GM12878 (cell line): ENCODE measurements around the gene ETV7. TPM values are rescaled to one million over a fixed set of nuclear protein-coding genes. Genes with fewer than 3 reads are reported as not detected.

Experiments
- ATAC-seq: fragments of 200-7000 bp; cut with Tn5 transposase; 3 replicates; pipeline ENCODE4 v1.9.1; 2020; ENCODE audit warnings: mild to moderate bottlenecking, moderate library complexity
- BruUV-seq: library from RNA; stranded (reverse); fragments of 400-500 nt; replicated peaks from 2 replicates; lab custom pipeline; 2021; lab: Mats Ljungman, UMichigan
- CTCF ChIA-PET: fragments of 300-600 bp; sonication (Branson Sonifier 250); formaldehyde crosslinking; extraction: SDS; loops from one replicate; lab custom pipeline; 2021; ENCODE audit warnings: inconsistent platforms; lab: Yijun Ruan, JAX
- POLR2A ChIA-PET: fragments of 350-600 bp; formaldehyde crosslinking; extraction: SDS; loops from one replicate; lab custom pipeline; 2021; ENCODE audit warnings: inconsistent platforms; lab: Charles Lee
- RAD21 ChIA-PET: fragments of 300-600 bp; sonication (Branson Sonifier 250); formaldehyde crosslinking; loops from one replicate; lab custom pipeline; 2023; ENCODE audit warnings: antibody characterized with exemption; ENCODE audit not compliant: unreplicated experiment; lab: Charles Lee
- SMC1A ChIA-PET: fragments of 300-600 bp; sonication (Branson Sonifier 250); formaldehyde crosslinking; loops from one replicate; lab custom pipeline; 2023; ENCODE audit not compliant: unreplicated experiment, uncharacterized antibody; lab: Charles Lee
- DNase-seq: peaks from one replicate; pipeline ENCODE4 v3.0.0-alpha.2; 2011; ENCODE audit warnings: low read depth, low spot score
- FAIRE-seq: peaks from 3 replicates; lab custom pipeline; 2011; peaks lifted over from hg19 to GRCh38; lab: Jason Lieb, UNC
- H2AFZ ChIP-seq: 2 replicates; pipeline ENCODE4 v1.6.0; 2011; ENCODE audit warnings: low read depth, low read length, control low read depth; ENCODE audit not compliant: control insufficient read depth
- H3K27ac ChIP-seq: 2 replicates; pipeline ENCODE4 v1.5.1; 2011; ENCODE audit warnings: control low read depth; ENCODE audit not compliant: control insufficient read depth, insufficient read depth
- H3K27me3 ChIP-seq, 2 experiments: replicated peaks in 1 of 2; 2 replicates each; pipeline versions ENCODE4 v1.6.0 to v1.6.1; 2011; ENCODE audit warnings: low read length in 1 of 2; ENCODE audit not compliant: control insufficient read depth in 2 of 2, insufficient read depth in 2 of 2
- H3K36me3 ChIP-seq, 2 experiments: 2 replicates each; pipeline ENCODE4 v1.5.1; 2011; ENCODE audit warnings: low read length in 1 of 2; ENCODE audit not compliant: control insufficient read depth in 2 of 2, insufficient read depth in 2 of 2
- H3K4me1 ChIP-seq: 2 replicates; pipeline ENCODE4 v1.6.1; 2011; ENCODE audit warnings: mild to moderate bottlenecking, low read length, moderate library complexity, mixed read lengths; ENCODE audit not compliant: control insufficient read depth, insufficient read depth
- H3K4me2 ChIP-seq: 2 replicates; pipeline ENCODE4 v1.6.0; 2011; ENCODE audit warnings: control low read depth; ENCODE audit not compliant: control insufficient read depth, insufficient read depth
- H3K4me3 ChIP-seq: fragments of 200-600 bp; sonication (generic); 2 replicates; pipeline ENCODE4 v1.5.1; 2016
- H3K79me2 ChIP-seq: 2 replicates; pipeline ENCODE4 v1.6.0; 2011; ENCODE audit warnings: low read length; ENCODE audit not compliant: control insufficient read depth, insufficient read depth
- H3K9ac ChIP-seq: 2 replicates; pipeline ENCODE4 v1.8.0; 2011; ENCODE audit warnings: low read length, control low read depth, mixed read lengths; ENCODE audit not compliant: control insufficient read depth, insufficient read depth
- H3K9me3 ChIP-seq: replicated peaks from 3 replicates; pipeline ENCODE4 v1.5.1; 2011; ENCODE audit warnings: mild to moderate bottlenecking, low read length; ENCODE audit not compliant: control insufficient read depth, insufficient read depth
- H4K20me1 ChIP-seq: 2 replicates; pipeline ENCODE4 v1.6.0; 2011; ENCODE audit not compliant: control insufficient read depth, insufficient read depth
- BRCA1 ChIP-seq: IDR thresholded peaks from 2 replicates; pipeline ENCODE4 v1.6.1; 2011; ENCODE audit warnings: low read depth, low read length, improper control_type of control experiment
- CBX5 ChIP-seq: sonication (generic); IDR thresholded peaks from 2 replicates; pipeline ENCODE4 v1.6.1; 2016; ENCODE audit warnings: low read depth, moderate library complexity, mild to moderate bottlenecking, inconsistent platforms
- CREB1 ChIP-seq: IDR thresholded peaks from 2 replicates; pipeline ENCODE4 v1.6.1; 2012; ENCODE audit warnings: low read depth, mild to moderate bottlenecking, inconsistent platforms
- DPF2 ChIP-seq: fragments of 450-650 bp; IDR thresholded peaks from 2 replicates; pipeline ENCODE4 v1.6.1; 2017; ENCODE audit warnings: mild to moderate bottlenecking
- EZH2 ChIP-seq: IDR thresholded peaks from 2 replicates; pipeline ENCODE4 v1.6.1; 2012; ENCODE audit warnings: low read depth, mild to moderate bottlenecking, control low read depth, inconsistent platforms, low read length, borderline replicate concordance; ENCODE audit not compliant: control insufficient read depth
- JUNB ChIP-seq: IDR thresholded peaks from 2 replicates; pipeline ENCODE4 v1.6.1; 2016; ENCODE audit warnings: antibody characterized with exemption, mild to moderate bottlenecking
- MYB ChIP-seq: fragments of 150-350 bp; IDR thresholded peaks from 2 replicates; pipeline ENCODE4 v1.6.1; 2014; ENCODE audit warnings: mild to moderate bottlenecking, low read depth, low read length, borderline replicate concordance
- NR2C1 ChIP-seq: fragments of 450-650 bp; IDR thresholded peaks from 2 replicates; pipeline ENCODE4 v1.6.1; 2017; ENCODE audit warnings: antibody characterized with exemption, mild to moderate bottlenecking, moderate library complexity
- SRF ChIP-seq, 2 experiments: IDR thresholded peaks; 2 replicates each; pipeline ENCODE4 v1.6.1; 2011; ENCODE audit warnings: low read depth in 2 of 2, low read length in 2 of 2, mild to moderate bottlenecking in 1 of 2, moderate library complexity in 1 of 2
- ZBED1 ChIP-seq: IDR thresholded peaks from 2 replicates; pipeline ENCODE4 v1.6.1; 2016; ENCODE audit warnings: borderline replicate concordance
- ZNF384 ChIP-seq: IDR thresholded peaks from 2 replicates; pipeline ENCODE4 v1.6.1; 2012; ENCODE audit warnings: low read depth, mild to moderate bottlenecking, low read length, improper control_type of control experiment, borderline replicate concordance
- WGBS: methylation state at CpG from one replicate; pipeline ENCODE4 v1.1.6; 2016; ENCODE audit warnings: low lambda C conversion rate; ENCODE audit not compliant: insufficient replicate concordance, insufficient coverage; ENCODE audit errors: missing lambda C conversion rate; 5-methylcytosine and 5-hydroxymethylcytosine counted together
- in situ Hi-C: fragments of 300-500 bp; cut with MboI; formaldehyde crosslinking; loops from 9 replicates; pipeline ENCODE4 v1.14.3; 2018; ENCODE audit warnings: mixed read lengths
- intact Hi-C: fragments of 100-400 bp; cut with micrococcal nuclease; formaldehyde crosslinking; loops from one replicate; pipeline ENCODE4 v1.14.2; 2022; ENCODE audit not compliant: unreplicated experiment
- polyA plus RNA-seq, 11 experiments: library from polyadenylated mRNA; depleted of rRNA in 4 of 11; unstranded in 6 of 11; stranded (reverse) in 5 of 11; fragments of >200 nt; fragmentation: Nextera tagmentation in 4 of 11; fragmentation: Illumina TruSeq in 1 of 11; extraction: Ambion mirVana in 4 of 11; extraction: Trizol in 1 of 11; gene quantifications; 1 replicate in 1 of 11; 2 replicates in 10 of 11; pipeline versions ENCODE4 v1.2.1 to v1.2.3, GENCODE V29; 2011 to 2016; ENCODE audit warnings: inconsistent platforms in 2 of 11, missing spikeins in 2 of 11, low read depth in 1 of 11
- total RNA-seq, 4 experiments: library from RNA; depleted of rRNA in 3 of 4; stranded (reverse); fragments of >200 nt in 3 of 4; fragmentation: Illumina TruSeq in 1 of 4; extraction: Trizol in 1 of 4; gene quantifications; 2 replicates each; pipeline versions ENCODE4 v1.2.1 to v1.2.3, GENCODE V29; 2013 to 2021
- TF ChIP-seq, protein P1 (sequence below): IDR thresholded peaks from 2 replicates; pipeline ENCODE4 v1.6.1; 2011; ENCODE audit warnings: low read depth, low read length, improper control_type of control experiment, borderline replicate concordance
- TF ChIP-seq, protein P2 (sequence below): IDR thresholded peaks from 2 replicates; pipeline ENCODE4 v1.6.1; 2011; ENCODE audit warnings: borderline replicate concordance, low read depth, mild to moderate bottlenecking, moderate library complexity, mixed read lengths, low read length; ENCODE audit not compliant: insufficient read depth; ENCODE audit errors: extremely low read length
- TF ChIP-seq, protein P3 (sequence below): fragments of 450-650 bp; IDR thresholded peaks from 2 replicates; pipeline ENCODE4 v1.6.1; 2017; ENCODE audit warnings: borderline replicate concordance

Gene ETV7
- total and polyA plus RNA-seq, 10 of the 15 experiments (the other 5 are each of a cell fraction or from before 2014, with no cell fraction given) = 0.04 to 1.8 (median 1.3) TPM

DNA sequence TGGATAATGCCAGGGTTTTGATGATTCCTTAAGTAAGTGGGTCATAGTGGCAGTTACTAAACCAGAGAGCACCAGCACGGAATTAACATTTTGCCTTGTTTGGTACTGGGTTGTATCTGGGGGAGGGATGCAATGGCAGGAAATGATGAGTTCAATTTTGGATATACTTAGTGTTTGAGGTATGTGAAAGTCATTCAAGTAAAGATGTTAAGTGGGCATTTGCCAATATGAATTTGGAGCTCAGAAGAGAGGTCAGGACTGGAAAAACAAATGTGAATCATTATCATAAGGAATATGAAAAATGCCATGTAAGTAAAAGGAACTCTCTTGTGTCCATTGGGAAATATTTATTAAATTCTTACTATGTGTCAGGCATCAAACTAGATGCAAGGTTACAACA lies 49.0 kb upstream of the ETV7 start:
- Histone ChIP-seq H4K20me1 (no peaks in the 10 kb centered on the region), H3K79me2 (no peaks in the 10 kb centered on the region), H3K9ac (no peak overlapping the region), H3K27me3 (no peaks in the 10 kb centered on the region), H3K4me3 (no peak overlapping the region), H3K36me3 (no peaks in the 10 kb centered on the region), H3K4me1 (peaks cover 14% of the 10 kb centered on the region), H3K27ac (no peak overlapping the region), H3K4me2 (no peak overlapping the region), H2AFZ (no peak overlapping the region), H3K9me3 (no peaks in the 10 kb centered on the region)
- in situ Hi-C loops (no loop called here), intact Hi-C loops (no loop called here)
- DNase-seq (no peak), FAIRE-seq (no peak), ATAC-seq (no peak)
- WGBS = 90% methylated on average over 1 of the region's 1 CpG
- POLR2A ChIA-PET = no interaction called here
- RAD21 ChIA-PET = no interaction called here
- CTCF ChIA-PET = no interaction called here
- no peak for TF ChIP-seq CBX5
- TF ChIP-seq EZH2 = no peak
- TF ChIP-seq SRF (IDR thresholded peaks at IDR 0.05; ENCODE audit: low read depth in 2 of 2, low read length in 2 of 2) = peak in 1 of 2 experiments; percentile 44; a peak in 1 of 4 replicates
- SMC1A ChIA-PET = interaction anchor here (0.8 kb wide), 1 partner anchor 116 kb away, joined by 3 read pairs; no protein-coding TSS in a partner anchor
- BruUV-seq = no TSS peak

DNA sequence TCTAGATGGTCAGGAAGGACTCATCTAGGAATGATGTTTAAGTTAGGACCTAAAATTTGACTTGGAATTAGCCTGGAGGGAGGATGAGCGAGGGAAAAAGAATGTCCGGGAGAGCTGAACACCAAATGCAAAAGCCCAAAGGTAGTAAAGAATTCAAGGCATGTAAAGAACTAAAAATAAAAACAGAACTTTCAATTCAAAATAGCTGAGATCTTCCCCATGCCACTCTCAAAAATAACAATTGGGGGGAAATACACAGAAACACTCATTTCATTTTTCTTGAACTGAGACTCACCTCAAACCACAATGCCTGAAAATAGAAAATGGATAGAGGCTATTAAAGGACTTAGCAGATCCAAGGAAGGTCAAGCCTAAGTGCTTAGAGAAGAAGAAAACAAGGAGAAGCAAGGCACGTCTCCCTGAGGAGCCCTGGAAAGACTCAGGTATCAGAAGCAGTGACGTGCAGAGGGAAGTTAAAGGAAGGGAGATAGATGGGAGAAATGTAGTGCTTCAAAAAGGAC lies 44.7 kb upstream of the ETV7 start:
- intact Hi-C loops (no loop called here), in situ Hi-C loops (no loop called here)
- DNase-seq (no peak), ATAC-seq (peak; percentile 71), FAIRE-seq (no peak)
- H3K4me3 ChIP-seq = no peak overlapping the region
- peak overlapping the region; percentile 31 for H3K4me2 ChIP-seq
- no peaks in the 10 kb centered on the region for H4K20me1 ChIP-seq
- BruUV-seq = no TSS peak
- POLR2A ChIA-PET = interaction anchor here (1.1 to 4.5 kb wide), 3 partner anchors 9 to 74 kb away, joined by 3 to 19 read pairs (median 8); no protein-coding TSS in a partner anchor
- RAD21 ChIA-PET = interaction anchor here (1.0 to 2.6 kb wide), 5 partner anchors 9 to 250 kb away, joined by 3 to 8 read pairs (median 3); no protein-coding TSS in a partner anchor
- H3K9me3 ChIP-seq = no peaks in the 10 kb centered on the region
- WGBS = 44% methylated on average over 4 of the region's 4 CpGs
- peak overlapping the region; percentile 20 for H2AFZ ChIP-seq
- H3K27ac ChIP-seq = peak overlapping the region; percentile 55
- CTCF ChIA-PET = interaction anchor here (0.6 to 1.8 kb wide), 5 partner anchors 9 to 231 kb away, joined by 3 to 8 read pairs (median 3); no protein-coding TSS in a partner anchor
- no peaks in the 10 kb centered on the region for H3K27me3 ChIP-seq
- H3K4me1 ChIP-seq = peaks cover 15% of the 10 kb centered on the region
- H3K79me2 ChIP-seq = no peaks in the 10 kb centered on the region
- peak overlapping the region; percentile 8; the same call in 1 of the 2 replicates for H3K9ac ChIP-seq
- SMC1A ChIA-PET = interaction anchor here (0.7 to 1.2 kb wide), 6 partner anchors 8 to 91 kb away, joined by 3 to 5 read pairs (median 3); partner anchors contain the start of gene KCTD20
- no peaks in the 10 kb centered on the region for H3K36me3 ChIP-seq
- TF ChIP-seq JUNB = peak; percentile 83
- no peak for TF ChIP-seq NR2C1
- TF ChIP-seq, protein P1, sequence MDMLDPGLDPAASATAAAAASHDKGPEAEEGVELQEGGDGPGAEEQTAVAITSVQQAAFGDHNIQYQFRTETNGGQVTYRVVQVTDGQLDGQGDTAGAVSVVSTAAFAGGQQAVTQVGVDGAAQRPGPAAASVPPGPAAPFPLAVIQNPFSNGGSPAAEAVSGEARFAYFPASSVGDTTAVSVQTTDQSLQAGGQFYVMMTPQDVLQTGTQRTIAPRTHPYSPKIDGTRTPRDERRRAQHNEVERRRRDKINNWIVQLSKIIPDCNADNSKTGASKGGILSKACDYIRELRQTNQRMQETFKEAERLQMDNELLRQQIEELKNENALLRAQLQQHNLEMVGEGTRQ = no peak
- 0 out of 2 replicates have a peak, but pooled peaks have one; percentile 28 for TF ChIP-seq DPF2
- TF ChIP-seq ZBED1 = peak; percentile 66; the same call in 1 of the 2 replicates
- TF ChIP-seq, protein P2, sequence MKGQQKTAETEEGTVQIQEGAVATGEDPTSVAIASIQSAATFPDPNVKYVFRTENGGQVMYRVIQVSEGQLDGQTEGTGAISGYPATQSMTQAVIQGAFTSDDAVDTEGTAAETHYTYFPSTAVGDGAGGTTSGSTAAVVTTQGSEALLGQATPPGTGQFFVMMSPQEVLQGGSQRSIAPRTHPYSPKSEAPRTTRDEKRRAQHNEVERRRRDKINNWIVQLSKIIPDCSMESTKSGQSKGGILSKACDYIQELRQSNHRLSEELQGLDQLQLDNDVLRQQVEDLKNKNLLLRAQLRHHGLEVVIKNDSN = no peak
- TF ChIP-seq CREB1 = no peak
- no peak for TF ChIP-seq BRCA1
- no peak for TF ChIP-seq MYB
- TF ChIP-seq ZNF384 = no peak
- TF ChIP-seq, protein P3, sequence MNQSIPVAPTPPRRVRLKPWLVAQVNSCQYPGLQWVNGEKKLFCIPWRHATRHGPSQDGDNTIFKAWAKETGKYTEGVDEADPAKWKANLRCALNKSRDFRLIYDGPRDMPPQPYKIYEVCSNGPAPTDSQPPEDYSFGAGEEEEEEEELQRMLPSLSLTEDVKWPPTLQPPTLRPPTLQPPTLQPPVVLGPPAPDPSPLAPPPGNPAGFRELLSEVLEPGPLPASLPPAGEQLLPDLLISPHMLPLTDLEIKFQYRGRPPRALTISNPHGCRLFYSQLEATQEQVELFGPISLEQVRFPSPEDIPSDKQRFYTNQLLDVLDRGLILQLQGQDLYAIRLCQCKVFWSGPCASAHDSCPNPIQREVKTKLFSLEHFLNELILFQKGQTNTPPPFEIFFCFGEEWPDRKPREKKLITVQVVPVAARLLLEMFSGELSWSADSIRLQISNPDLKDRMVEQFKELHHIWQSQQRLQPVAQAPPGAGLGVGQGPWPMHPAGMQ = no peak
